Neural crest cell (in vitro differentiated cells): Measurements from ENCODE around the gene FBXL3. TPM values are rescaled to one million over a fixed set of nuclear protein-coding genes. Genes with fewer than 3 reads are reported as not detected.

ENCODE experiments used
- DNase-seq: peaks from one replicate; pipeline ENCODE4 v3.0.0; 2021; ENCODE audit warnings: low read depth, mixed read lengths, low spot score
- H3K27ac Mint-ChIP-seq: one replicate; pipeline ENCODE4 v1.8.0; 2021; ENCODE audit warnings: mild to moderate bottlenecking, mixed read lengths; ENCODE audit not compliant: unreplicated experiment
- H3K27me3 Mint-ChIP-seq: 2 replicates; pipeline ENCODE4 v1.8.0; 2021; ENCODE audit warnings: low read depth, mild to moderate bottlenecking, mixed read lengths
- H3K36me3 Mint-ChIP-seq: 2 replicates; pipeline ENCODE4 v1.8.0; 2021; ENCODE audit warnings: low read depth, mild to moderate bottlenecking, mixed read lengths
- H3K4me1 Mint-ChIP-seq: 2 replicates; pipeline ENCODE4 v1.8.0; 2021; ENCODE audit warnings: mixed read lengths
- H3K4me3 Mint-ChIP-seq: one replicate; pipeline ENCODE4 v1.8.0; 2021; ENCODE audit warnings: mild to moderate bottlenecking, mixed read lengths
- H3K9me3 Mint-ChIP-seq: 2 replicates; pipeline ENCODE4 v1.8.0; 2021; ENCODE audit warnings: mixed read lengths
- total RNA-seq: library from RNA; stranded (reverse); gene quantifications from 2 replicates; pipeline ENCODE4 v1.2.1, GENCODE V29; 2021
- TF ChIP-seq, protein P1 (sequence below): fragments of 200-600 bp; sonication (generic); conservative IDR thresholded peaks from 2 replicates; pipeline ENCODE4 v1.5.0; 2021; ENCODE audit warnings: antibody characterized with exemption, mild to moderate bottlenecking

Gene FBXL3
- total RNA-seq, 1 donor from 2014 or later: 21.7 TPM

DNA sequence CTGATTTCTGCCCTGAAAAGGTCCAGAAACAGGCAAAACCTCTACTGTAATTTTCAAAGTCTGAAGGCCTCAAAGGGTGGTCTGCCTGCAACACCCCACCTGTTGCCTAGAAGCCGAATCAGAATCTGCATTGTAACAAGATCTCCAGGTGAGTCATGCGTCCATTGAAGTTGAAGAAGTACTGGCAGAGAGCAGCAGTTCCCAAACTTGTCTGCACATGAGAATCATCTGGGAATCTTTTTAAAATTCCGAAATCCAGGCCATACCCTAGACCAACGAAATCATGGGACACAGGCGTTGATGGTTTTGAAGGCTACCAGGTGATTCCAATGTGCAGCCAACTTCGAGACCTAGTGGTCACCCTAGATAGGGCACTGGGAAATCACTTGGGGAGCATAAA is 51.1 kb downstream of the FBXL3 start:
- H3K4me1 Mint-ChIP-seq: peaks cover 5% of the 10 kb centered on the region
- no peak for DNase-seq
- H3K4me3 Mint-ChIP-seq: no peak overlapping the region
- H3K27me3 Mint-ChIP-seq: peaks cover 18% of the 10 kb centered on the region
- no peak overlapping the region for H3K27ac Mint-ChIP-seq
- H3K36me3 Mint-ChIP-seq: no peaks in the 10 kb centered on the region
- TF ChIP-seq, protein P1, sequence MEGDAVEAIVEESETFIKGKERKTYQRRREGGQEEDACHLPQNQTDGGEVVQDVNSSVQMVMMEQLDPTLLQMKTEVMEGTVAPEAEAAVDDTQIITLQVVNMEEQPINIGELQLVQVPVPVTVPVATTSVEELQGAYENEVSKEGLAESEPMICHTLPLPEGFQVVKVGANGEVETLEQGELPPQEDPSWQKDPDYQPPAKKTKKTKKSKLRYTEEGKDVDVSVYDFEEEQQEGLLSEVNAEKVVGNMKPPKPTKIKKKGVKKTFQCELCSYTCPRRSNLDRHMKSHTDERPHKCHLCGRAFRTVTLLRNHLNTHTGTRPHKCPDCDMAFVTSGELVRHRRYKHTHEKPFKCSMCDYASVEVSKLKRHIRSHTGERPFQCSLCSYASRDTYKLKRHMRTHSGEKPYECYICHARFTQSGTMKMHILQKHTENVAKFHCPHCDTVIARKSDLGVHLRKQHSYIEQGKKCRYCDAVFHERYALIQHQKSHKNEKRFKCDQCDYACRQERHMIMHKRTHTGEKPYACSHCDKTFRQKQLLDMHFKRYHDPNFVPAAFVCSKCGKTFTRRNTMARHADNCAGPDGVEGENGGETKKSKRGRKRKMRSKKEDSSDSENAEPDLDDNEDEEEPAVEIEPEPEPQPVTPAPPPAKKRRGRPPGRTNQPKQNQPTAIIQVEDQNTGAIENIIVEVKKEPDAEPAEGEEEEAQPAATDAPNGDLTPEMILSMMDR: no peak
- H3K9me3 Mint-ChIP-seq: no peaks in the 10 kb centered on the region

DNA sequence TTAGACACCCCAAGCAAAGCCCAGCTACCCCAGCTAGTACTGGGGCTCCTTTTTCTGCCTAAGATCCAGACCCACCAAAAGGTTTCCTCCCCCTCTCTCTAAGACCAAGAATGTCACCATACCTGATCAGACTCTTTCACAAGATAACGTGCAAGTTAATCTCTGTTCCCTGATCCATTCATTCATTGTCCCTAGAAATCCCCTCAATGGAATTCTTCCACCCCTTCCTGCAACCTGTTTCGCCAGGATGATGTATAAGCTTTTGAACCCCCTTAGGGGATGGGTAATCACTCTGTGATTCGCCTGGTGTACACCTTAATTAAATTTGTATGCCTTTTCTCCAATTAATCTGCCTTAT is 52.4 kb downstream of the FBXL3 start:
- TF ChIP-seq, protein P1: no peak
- Mint-ChIP-seq H3K27ac (no peak overlapping the region), H3K36me3 (no peaks in the 10 kb centered on the region), H3K9me3 (no peaks in the 10 kb centered on the region), H3K27me3 (peaks cover 11% of the 10 kb centered on the region), H3K4me1 (peaks cover 5% of the 10 kb centered on the region), H3K4me3 (no peak overlapping the region)
- DNase-seq: no peak

DNA sequence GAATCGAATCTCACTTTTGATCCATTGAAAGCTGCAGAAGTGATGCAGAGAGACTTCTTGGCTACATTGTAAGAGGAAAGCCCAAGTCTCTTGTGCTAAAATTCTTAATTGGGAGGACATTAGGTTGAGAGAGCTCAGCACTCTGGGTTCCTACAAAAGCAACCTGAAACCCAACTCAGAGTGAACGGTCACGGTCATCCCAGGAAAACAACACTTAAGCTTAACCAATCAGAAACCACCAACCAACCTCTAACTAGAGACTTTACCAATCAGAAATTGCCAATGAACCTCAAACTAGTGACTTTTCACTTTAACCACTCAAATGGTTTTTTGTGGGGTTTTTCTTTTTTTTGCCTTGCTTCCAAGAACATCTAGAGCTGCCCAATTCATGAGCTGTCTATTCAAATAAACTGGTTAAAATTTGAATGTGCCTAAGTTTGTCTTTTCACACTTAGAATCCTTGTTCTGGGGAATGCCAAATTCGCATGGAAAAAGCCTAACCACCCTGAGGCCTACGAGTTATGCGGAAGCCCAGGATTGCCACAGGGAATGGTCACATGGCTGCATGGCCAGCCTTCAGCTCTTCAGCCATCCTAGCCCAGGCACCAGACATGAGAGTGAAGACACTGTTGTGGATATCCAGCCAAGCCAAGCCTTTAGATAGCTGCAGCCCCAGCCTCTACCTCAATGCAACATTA is 52.9 kb downstream of the FBXL3 start:
- DNase-seq: no peak
- Mint-ChIP-seq H3K27ac (no peak overlapping the region), H3K4me1 (peaks cover 3% of the 10 kb centered on the region), H3K4me3 (no peak overlapping the region), H3K36me3 (no peaks in the 10 kb centered on the region), H3K9me3 (no peaks in the 10 kb centered on the region), H3K27me3 (peaks cover 10% of the 10 kb centered on the region)
- TF ChIP-seq, protein P1: no peak

DNA sequence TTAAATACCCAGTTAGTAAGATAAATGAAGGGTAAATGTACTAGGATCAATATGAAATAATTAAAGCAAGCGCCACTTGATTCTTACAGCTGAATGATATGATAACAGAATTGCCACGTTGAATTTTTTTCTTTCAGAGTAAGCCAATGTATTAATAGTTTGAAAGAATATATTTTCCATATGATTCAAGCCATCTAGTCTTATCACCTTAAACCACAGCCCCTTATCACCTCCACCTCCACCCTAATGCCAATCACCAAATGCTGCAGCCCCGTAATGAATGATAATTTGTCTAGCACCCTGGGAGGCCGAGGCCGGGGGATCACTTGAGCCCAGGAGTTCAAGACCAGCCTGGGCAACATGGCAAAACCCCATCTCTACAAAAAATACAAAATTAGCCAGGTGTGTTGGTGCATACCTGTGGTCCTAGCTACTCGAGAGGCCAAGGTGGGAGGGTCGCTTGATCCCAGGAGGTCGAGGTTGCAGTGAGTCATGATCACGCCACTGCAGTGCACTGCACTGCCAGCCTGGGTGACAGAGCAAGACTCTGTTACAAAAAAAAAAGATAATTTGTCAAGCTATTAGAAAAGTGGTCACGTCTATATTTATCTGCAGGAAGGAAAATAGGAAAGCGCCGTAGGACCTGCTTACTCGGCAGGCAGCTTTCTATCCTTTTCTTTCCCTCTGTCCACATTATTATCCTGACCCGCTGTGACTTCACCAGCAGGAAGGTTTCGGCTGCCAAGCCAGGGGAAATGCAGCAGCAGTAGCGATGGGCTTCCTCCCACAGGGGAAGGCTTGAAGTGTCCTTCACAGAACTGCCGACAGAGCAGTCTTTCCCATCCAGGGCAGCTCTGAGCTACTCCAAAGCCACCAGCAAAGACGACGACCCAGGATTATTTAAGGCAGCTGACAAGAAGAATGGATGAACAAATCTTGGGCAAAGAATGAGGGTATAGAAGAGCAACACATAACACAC is 54.8 kb downstream of the FBXL3 start:
- Mint-ChIP-seq H3K4me1 (no peaks in the 10 kb centered on the region), H3K27me3 (no peaks in the 10 kb centered on the region), H3K9me3 (peaks cover 3% of the 10 kb centered on the region), H3K27ac (no peak overlapping the region), H3K36me3 (no peaks in the 10 kb centered on the region), H3K4me3 (no peak overlapping the region)
- no peak for DNase-seq
- TF ChIP-seq, protein P1: no peak

DNA sequence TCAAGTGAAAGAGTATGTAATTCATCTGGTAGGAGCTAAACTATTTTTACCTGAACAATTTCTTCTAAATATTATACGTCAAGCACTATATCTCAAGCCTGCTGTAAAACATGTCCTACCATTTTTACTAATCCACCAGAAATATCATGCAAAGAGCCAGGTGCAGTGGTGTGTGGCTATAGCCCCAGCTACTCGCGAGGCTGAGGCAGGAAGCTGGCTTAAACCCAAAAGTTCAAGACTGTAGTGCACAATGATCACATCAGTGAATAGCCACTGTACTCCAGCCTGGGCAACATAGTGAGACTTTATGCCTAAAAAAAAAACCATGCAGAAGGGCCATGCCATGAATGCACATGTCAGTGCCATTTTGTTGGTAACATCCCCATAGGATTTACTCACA is 55.7 kb downstream of the FBXL3 start:
- Mint-ChIP-seq H3K4me1 (peaks cover 8% of the 10 kb centered on the region), H3K27me3 (no peaks in the 10 kb centered on the region), H3K4me3 (no peak overlapping the region), H3K36me3 (no peaks in the 10 kb centered on the region), H3K27ac (no peak overlapping the region), H3K9me3 (peaks cover 3% of the 10 kb centered on the region)
- TF ChIP-seq, protein P1: no peak
- no peak for DNase-seq
